Keratinocyte (primary cell): ENCODE results near the gene PLGRKT. TPM values are rescaled to one million over a fixed set of nuclear protein-coding genes. Genes with fewer than 3 reads are reported as not detected.

Experiments
- DNase-seq: peaks from one replicate; pipeline ENCODE4 v3.0.0-alpha.2; 2011; ENCODE audit warnings: low read depth, missing footprints, low spot score
- FAIRE-seq: peaks from 2 replicates; lab custom pipeline; 2011; peaks lifted over from hg19 to GRCh38; lab: Jason Lieb, UNC
- H2AFZ ChIP-seq: 2 replicates; pipeline ENCODE4 v1.6.0; 2012; ENCODE audit warnings: low read length, control low read depth, inconsistent platforms; ENCODE audit not compliant: control insufficient read depth
- H3K27ac ChIP-seq: 2 replicates; pipeline ENCODE4 v1.5.1; 2011; ENCODE audit warnings: low read length; ENCODE audit not compliant: control insufficient read depth, insufficient read depth
- H3K27me3 ChIP-seq: 3 replicates; pipeline ENCODE4 v1.6.0; 2011; ENCODE audit warnings: low read length; ENCODE audit not compliant: control insufficient read depth, insufficient read depth; ENCODE audit errors: extremely low read depth
- H3K36me3 ChIP-seq, 2 experiments: 2 replicates in 1 of 2; 3 replicates in 1 of 2; pipeline ENCODE4 v1.5.1; 2011; ENCODE audit warnings: low read length in 2 of 2, mild to moderate bottlenecking in 1 of 2; ENCODE audit not compliant: control insufficient read depth in 2 of 2, insufficient read depth in 2 of 2; ENCODE audit errors: extremely low read depth in 1 of 2
- H3K4me1 ChIP-seq: 3 replicates; pipeline ENCODE4 v1.5.1; 2011; ENCODE audit warnings: low read length; ENCODE audit not compliant: control insufficient read depth, insufficient read depth; ENCODE audit errors: extremely low read depth
- H3K4me2 ChIP-seq: 3 replicates; pipeline ENCODE4 v1.6.0; 2011; ENCODE audit warnings: low read depth, low read length; ENCODE audit not compliant: control insufficient read depth, insufficient read depth; ENCODE audit errors: extremely low read depth
- H3K4me3 ChIP-seq, 3 experiments: fragments of 200-600 bp in 1 of 3; sonication (generic) in 1 of 3; 2 replicates in 2 of 3; 3 replicates in 1 of 3; pipeline ENCODE4 v1.5.1; 2011 to 2016; ENCODE audit warnings: low read length in 3 of 3, mild to moderate bottlenecking in 3 of 3, control low read depth in 2 of 3, inconsistent platforms in 1 of 3, low read depth in 1 of 3, mixed read lengths in 1 of 3, mixed run types in 1 of 3, moderate library complexity in 1 of 3; ENCODE audit not compliant: control insufficient read depth in 2 of 3, insufficient read depth in 2 of 3; ENCODE audit errors: extremely low read depth in 1 of 3
- H3K79me2 ChIP-seq: 2 replicates; pipeline ENCODE4 v1.6.0; 2012; ENCODE audit warnings: low read length; ENCODE audit not compliant: control insufficient read depth, insufficient read depth
- H3K9ac ChIP-seq: 3 replicates; pipeline ENCODE4 v1.6.0; 2011; ENCODE audit warnings: low read length; ENCODE audit not compliant: control insufficient read depth, insufficient read depth; ENCODE audit errors: extremely low read depth
- H3K9me1 ChIP-seq: 3 replicates; pipeline ENCODE4 v1.6.0; 2011; ENCODE audit warnings: low read length; ENCODE audit not compliant: control insufficient read depth, insufficient read depth; ENCODE audit errors: extremely low read depth
- H3K9me3 ChIP-seq: 2 replicates; pipeline ENCODE4 v1.5.1; 2012; ENCODE audit warnings: low read depth, low read length; ENCODE audit not compliant: control insufficient read depth
- H4K20me1 ChIP-seq: 3 replicates; pipeline ENCODE4 v1.6.0; 2011; ENCODE audit warnings: low read length; ENCODE audit not compliant: control insufficient read depth, insufficient read depth; ENCODE audit errors: extremely low read depth
- EZH2 ChIP-seq: IDR thresholded peaks from one replicate; pipeline ENCODE4 v1.6.1; 2012; ENCODE audit warnings: inconsistent platforms, mild to moderate bottlenecking, low read length, moderate library complexity
- dilution Hi-C: fragments of 300-500 bp; cut with MboI; formaldehyde crosslinking; loops from one replicate; pipeline ENCODE4 v1.7.0; 2020; ENCODE audit warnings: low sequenced_read_pairs; ENCODE audit not compliant: extremely low pct_ligation_motif_present
- polyA plus RNA-seq, 5 experiments: library from polyadenylated mRNA; depleted of rRNA in 3 of 5; stranded (reverse) in 3 of 5; stranded (forward) in 1 of 5; unstranded in 1 of 5; fragments of >200 nt; gene quantifications; 1 replicate in 1 of 5; 2 replicates in 3 of 5; 3 replicates in 1 of 5; pipeline versions ENCODE4 v1.2.1 to v1.2.3, GENCODE V29; 2011 to 2012; ENCODE audit warnings: missing spikeins in 2 of 5, low read depth in 1 of 5, low replicate concordance in 1 of 5
- TF ChIP-seq, protein P1 (sequence below), 3 experiments: IDR thresholded peaks in 1 of 3; conservative IDR thresholded peaks in 1 of 3; optimal IDR thresholded peaks in 1 of 3; 2 replicates in 2 of 3; 3 replicates in 1 of 3; pipeline versions ENCODE3 to v1.5.1; 2011; ENCODE audit warnings: low read length in 3 of 3, mild to moderate bottlenecking in 3 of 3, moderate library complexity in 2 of 3, control low read depth in 1 of 3, inconsistent platforms in 1 of 3; ENCODE audit not compliant: insufficient read depth in 2 of 3; ENCODE audit errors: extremely low read depth in 1 of 3

Gene PLGRKT
- polyA plus RNA-seq, 1 donor (not counting 4 experiments of a cell fraction or from before 2014, with no cell fraction given), result 35.2 TPM

DNA sequence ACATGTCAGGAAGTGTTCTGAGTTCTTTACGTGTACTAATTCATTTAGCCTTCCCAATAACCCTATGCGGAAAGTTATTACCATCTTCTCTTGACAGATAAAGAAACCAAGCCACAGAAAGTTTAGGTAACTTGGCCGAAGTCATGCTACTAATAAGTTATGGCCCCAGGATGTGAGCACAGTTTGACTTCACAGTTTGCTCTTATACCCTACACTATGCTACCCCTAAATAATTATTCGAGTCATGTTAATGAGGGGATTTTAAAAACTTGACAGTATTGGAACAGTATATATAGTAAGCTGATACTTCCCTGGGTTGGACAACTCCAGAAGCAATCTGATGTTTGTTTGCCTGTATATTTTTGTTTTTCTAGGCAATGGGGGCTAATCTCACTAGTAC lies 43.2 kb upstream of the PLGRKT start:
- no peak for FAIRE-seq

GRCh38 chr9:5479994-5480694 lies 42.4 kb upstream of the PLGRKT start:
- H3K9me1 ChIP-seq, result no peaks in the 10 kb centered on the region
- no peaks in the 10 kb centered on the region for H3K36me3 ChIP-seq
- no peaks in the 10 kb centered on the region for H4K20me1 ChIP-seq
- no peaks in the 10 kb centered on the region for H3K79me2 ChIP-seq
- TF ChIP-seq EZH2, result no peak
- TF ChIP-seq, protein P1, sequence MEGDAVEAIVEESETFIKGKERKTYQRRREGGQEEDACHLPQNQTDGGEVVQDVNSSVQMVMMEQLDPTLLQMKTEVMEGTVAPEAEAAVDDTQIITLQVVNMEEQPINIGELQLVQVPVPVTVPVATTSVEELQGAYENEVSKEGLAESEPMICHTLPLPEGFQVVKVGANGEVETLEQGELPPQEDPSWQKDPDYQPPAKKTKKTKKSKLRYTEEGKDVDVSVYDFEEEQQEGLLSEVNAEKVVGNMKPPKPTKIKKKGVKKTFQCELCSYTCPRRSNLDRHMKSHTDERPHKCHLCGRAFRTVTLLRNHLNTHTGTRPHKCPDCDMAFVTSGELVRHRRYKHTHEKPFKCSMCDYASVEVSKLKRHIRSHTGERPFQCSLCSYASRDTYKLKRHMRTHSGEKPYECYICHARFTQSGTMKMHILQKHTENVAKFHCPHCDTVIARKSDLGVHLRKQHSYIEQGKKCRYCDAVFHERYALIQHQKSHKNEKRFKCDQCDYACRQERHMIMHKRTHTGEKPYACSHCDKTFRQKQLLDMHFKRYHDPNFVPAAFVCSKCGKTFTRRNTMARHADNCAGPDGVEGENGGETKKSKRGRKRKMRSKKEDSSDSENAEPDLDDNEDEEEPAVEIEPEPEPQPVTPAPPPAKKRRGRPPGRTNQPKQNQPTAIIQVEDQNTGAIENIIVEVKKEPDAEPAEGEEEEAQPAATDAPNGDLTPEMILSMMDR (optimal IDR thresholded peaks at IDR 0.05 in 1 of 3, IDR thresholded peaks at IDR 0.05 in 1 of 3, conservative IDR thresholded peaks at IDR 0.05 in 1 of 3; ENCODE audit: extremely low read depth in 1 of 3, insufficient read depth in 2 of 3, low read length in 3 of 3), result no peak
- H3K4me1 ChIP-seq, result no peaks in the 10 kb centered on the region
- H3K9me3 ChIP-seq, result no peaks in the 10 kb centered on the region
- H3K9ac ChIP-seq, result no peak overlapping the region
- no peak overlapping the region for H3K4me2 ChIP-seq
- dilution Hi-C loops, result no loop called here
- no peak overlapping the region for H3K4me3 ChIP-seq
- no peaks in the 10 kb centered on the region for H3K27me3 ChIP-seq
- no peak for DNase-seq
- H3K27ac ChIP-seq, result no peak overlapping the region
- no peak overlapping the region for H2AFZ ChIP-seq
- FAIRE-seq, result no peak

More for the DNA sequence above, 43.2 kb upstream of the PLGRKT start:
- no peaks in the 10 kb centered on the region for H3K4me1 ChIP-seq
- no peaks in the 10 kb centered on the region for H3K9me1 ChIP-seq
- H3K4me2 ChIP-seq, result no peak overlapping the region
- H3K9ac ChIP-seq, result no peak overlapping the region
- dilution Hi-C loops, result no loop called here
- no peaks in the 10 kb centered on the region for H4K20me1 ChIP-seq
- TF ChIP-seq EZH2, result no peak
- TF ChIP-seq, protein P1 (optimal IDR thresholded peaks at IDR 0.05 in 1 of 3, IDR thresholded peaks at IDR 0.05 in 1 of 3, conservative IDR thresholded peaks at IDR 0.05 in 1 of 3; ENCODE audit: extremely low read depth in 1 of 3, insufficient read depth in 2 of 3, low read length in 3 of 3), result no peak
- H3K27me3 ChIP-seq, result no peaks in the 10 kb centered on the region
- no peak overlapping the region for H3K4me3 ChIP-seq
- no peak for DNase-seq
- H3K36me3 ChIP-seq, result no peaks in the 10 kb centered on the region
- H3K27ac ChIP-seq, result no peak overlapping the region
- H3K9me3 ChIP-seq, result no peaks in the 10 kb centered on the region
- no peak overlapping the region for H2AFZ ChIP-seq
- H3K79me2 ChIP-seq, result no peaks in the 10 kb centered on the region
